Measurements from ENCODE around the gene ZBTB7C.

The ZBTB7C gene

GRCh38 chr18:48417985-48418384 lies 8.8 kb upstream of the ZBTB7C start:
- no peak for DNase-seq

GRCh38 chr18:48413342-48413741 lies 4.2 kb upstream of the ZBTB7C start:
- DNase-seq, result no peak

GRCh38 chr18:48412339-48412929 lies 3.3 kb upstream of the ZBTB7C start:
- peak; percentile 53 for DNase-seq

- DNase-seq, result peak; percentile 83
Observed at GRCh38 chr18:48410095-48410920, 1.1 kb upstream of the ZBTB7C start.

- no peak for DNase-seq
Observed at GRCh38 chr18:48409591-48410094, 460 bp upstream of the ZBTB7C start.

- DNase-seq, result no peak
Observed at GRCh38 chr18:48408111-48408726, 964 bp downstream of the ZBTB7C start.

GRCh38 chr18:48407358-48407757 lies 1.8 kb downstream of the ZBTB7C start:
- no peak for DNase-seq

GRCh38 chr18:48405978-48406377 lies 3.2 kb downstream of the ZBTB7C start:
- no peak for DNase-seq

- no peak for DNase-seq
Observed at GRCh38 chr18:48404716-48405507, 4.3 kb downstream of the ZBTB7C start.

- no peak for DNase-seq
Observed at GRCh38 chr18:48402953-48403352, 6.2 kb downstream of the ZBTB7C start.

GRCh38 chr18:48399303-48400075 lies 9.7 kb downstream of the ZBTB7C start:
- peak; percentile 36 for DNase-seq

GRCh38 chr18:48398074-48398473 lies 11.1 kb downstream of the ZBTB7C start:
- no peak for DNase-seq

- DNase-seq, result no peak
Observed at GRCh38 chr18:48397021-48397420, 12.2 kb downstream of the ZBTB7C start.

GRCh38 chr18:48396561-48396960 lies 12.6 kb downstream of the ZBTB7C start:
- no peak for DNase-seq

- DNase-seq, result no peak
Observed at GRCh38 chr18:48395646-48396045, 13.5 kb downstream of the ZBTB7C start.

- DNase-seq, result no peak
Observed at GRCh38 chr18:48394176-48394575, 15.0 kb downstream of the ZBTB7C start.

- no peak for DNase-seq
Observed at GRCh38 chr18:48393776-48394175, 15.4 kb downstream of the ZBTB7C start.

- DNase-seq, result no peak
Observed at GRCh38 chr18:48393170-48393569, 16.0 kb downstream of the ZBTB7C start.

GRCh38 chr18:48392268-48392667 lies 16.9 kb downstream of the ZBTB7C start:
- DNase-seq, result no peak

- DNase-seq, result no peak
Observed at GRCh38 chr18:48391868-48392267, 17.3 kb downstream of the ZBTB7C start.

- no peak for DNase-seq
Observed at GRCh38 chr18:48390641-48391040, 18.5 kb downstream of the ZBTB7C start.

- DNase-seq, result no peak
Observed at GRCh38 chr18:48388478-48388877, 20.7 kb downstream of the ZBTB7C start.

All from DMS153 (cell line).